ENCODE results near the gene MRPL52. TPM values are rescaled to one million over a fixed set of nuclear protein-coding genes. Genes with fewer than 3 reads are reported as not detected.
"Not testable (repeated sequence)": the region's sequence is repeated elsewhere in the genome, so short reads cannot be mapped to it uniquely, and the experiment has no call there.

MRPL52 gene
- total RNA-seq, 2 donors from 2014 or later: 192 to 204 TPM

- peak; percentile 69 for DNase-seq
- Mint-ChIP-seq H3K4me1 (peaks cover 22% of the 10 kb centered on the region), H3K9me3 (no peaks in the 10 kb centered on the region), H3K36me3 (ENCODE audit: low read depth) (peaks cover 29% of the 10 kb centered on the region), H3K4me3 (no peak overlapping the region), H3K27ac (peak overlapping the region; percentile 61), H3K27me3 (ENCODE audit: insufficient read depth) (no peaks in the 10 kb centered on the region)
- WGBS, 2 experiments (ENCODE audit: insufficient coverage in 1 of 2, insufficient read length in 1 of 2): 67 to 79% methylated on average over 2 to 12 of the region's 12 CpGs
- Histone ChIP-seq H3K27me3 (ENCODE audit: control insufficient read depth, insufficient read depth, low read length, poor library complexity, severe bottlenecking) (no peaks in the 10 kb centered on the region), H3K4me1 (ENCODE audit: control insufficient read depth, insufficient read depth, low read length) (peaks cover 3% of the 10 kb centered on the region), H3K9ac (ENCODE audit: extremely low read depth, low read length, poor library complexity, severe bottlenecking) (no peak overlapping the region), H3K36me3 (ENCODE audit: control insufficient read depth, insufficient read depth, low read length) (peaks cover 23% of the 10 kb centered on the region), H3K4me3 (ENCODE audit: low read length) (no peak overlapping the region), H3K9me3 (ENCODE audit: control insufficient read depth, low read length) (no peaks in the 10 kb centered on the region), H3K27ac (ENCODE audit: low read depth, low read length) (peak overlapping the region; percentile 51)
- TF ChIP-seq, protein P1, sequence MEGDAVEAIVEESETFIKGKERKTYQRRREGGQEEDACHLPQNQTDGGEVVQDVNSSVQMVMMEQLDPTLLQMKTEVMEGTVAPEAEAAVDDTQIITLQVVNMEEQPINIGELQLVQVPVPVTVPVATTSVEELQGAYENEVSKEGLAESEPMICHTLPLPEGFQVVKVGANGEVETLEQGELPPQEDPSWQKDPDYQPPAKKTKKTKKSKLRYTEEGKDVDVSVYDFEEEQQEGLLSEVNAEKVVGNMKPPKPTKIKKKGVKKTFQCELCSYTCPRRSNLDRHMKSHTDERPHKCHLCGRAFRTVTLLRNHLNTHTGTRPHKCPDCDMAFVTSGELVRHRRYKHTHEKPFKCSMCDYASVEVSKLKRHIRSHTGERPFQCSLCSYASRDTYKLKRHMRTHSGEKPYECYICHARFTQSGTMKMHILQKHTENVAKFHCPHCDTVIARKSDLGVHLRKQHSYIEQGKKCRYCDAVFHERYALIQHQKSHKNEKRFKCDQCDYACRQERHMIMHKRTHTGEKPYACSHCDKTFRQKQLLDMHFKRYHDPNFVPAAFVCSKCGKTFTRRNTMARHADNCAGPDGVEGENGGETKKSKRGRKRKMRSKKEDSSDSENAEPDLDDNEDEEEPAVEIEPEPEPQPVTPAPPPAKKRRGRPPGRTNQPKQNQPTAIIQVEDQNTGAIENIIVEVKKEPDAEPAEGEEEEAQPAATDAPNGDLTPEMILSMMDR (conservative IDR thresholded peaks at IDR 0.05): no peak
These were observed 18.9 kb downstream of the MRPL52 start for GRCh38 chr14:22848351-22849164.

DNA sequence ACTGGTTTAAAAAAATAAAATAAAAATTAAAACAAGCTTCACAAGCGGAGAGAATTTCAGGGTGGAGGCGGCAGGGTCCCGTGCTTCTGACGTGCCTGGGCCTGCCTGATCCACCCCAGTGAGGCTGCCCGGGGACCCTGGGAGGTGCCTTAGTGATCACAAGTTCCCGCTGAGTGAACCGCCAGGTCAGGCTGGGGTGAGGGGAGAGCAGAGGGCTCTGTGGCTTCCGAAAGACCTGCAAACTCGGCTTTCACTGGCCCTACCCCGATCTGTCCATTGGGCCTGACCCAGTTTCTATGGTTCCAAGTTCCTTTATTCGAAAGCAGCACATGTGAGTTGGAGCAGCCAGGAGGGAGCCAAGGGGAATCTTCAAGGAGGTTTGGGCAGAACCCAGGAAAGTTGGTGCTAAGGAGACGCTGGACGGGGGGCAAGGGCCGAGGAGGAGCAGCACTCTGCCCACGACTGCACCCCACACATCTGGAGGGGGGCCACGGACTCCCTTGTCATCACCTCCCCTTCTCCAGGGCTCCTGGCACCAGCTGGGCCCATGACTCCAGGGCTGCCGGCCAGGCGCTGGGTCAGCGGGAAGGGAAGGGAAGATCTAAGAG lies 19.6 kb downstream of the MRPL52 start:
- Histone ChIP-seq H3K9ac (ENCODE audit: extremely low read depth, low read length, poor library complexity, severe bottlenecking) (no peak overlapping the region), H3K9me3 (ENCODE audit: control insufficient read depth, low read length) (no peaks in the 10 kb centered on the region), H3K27me3 (ENCODE audit: control insufficient read depth, insufficient read depth, low read length, poor library complexity, severe bottlenecking) (no peaks in the 10 kb centered on the region), H3K36me3 (ENCODE audit: control insufficient read depth, insufficient read depth, low read length) (peaks cover 19% of the 10 kb centered on the region), H3K4me1 (ENCODE audit: control insufficient read depth, insufficient read depth, low read length) (peaks cover 3% of the 10 kb centered on the region), H3K4me3 (ENCODE audit: low read length) (no peak overlapping the region), H3K27ac (ENCODE audit: low read depth, low read length) (no peak overlapping the region)
- Mint-ChIP-seq H3K27ac (no peak overlapping the region), H3K36me3 (ENCODE audit: low read depth) (peaks cover 21% of the 10 kb centered on the region), H3K4me1 (peaks cover 22% of the 10 kb centered on the region), H3K4me3 (no peak overlapping the region), H3K27me3 (ENCODE audit: insufficient read depth) (no peaks in the 10 kb centered on the region), H3K9me3 (no peaks in the 10 kb centered on the region)
- DNase-seq: peak; percentile 66
- TF ChIP-seq, protein P1 (conservative IDR thresholded peaks at IDR 0.05): no peak
- WGBS, 2 experiments (ENCODE audit: insufficient coverage in 1 of 2, insufficient read length in 1 of 2): 85 to 90% methylated on average over 8 to 16 of the region's 19 CpGs

DNA sequence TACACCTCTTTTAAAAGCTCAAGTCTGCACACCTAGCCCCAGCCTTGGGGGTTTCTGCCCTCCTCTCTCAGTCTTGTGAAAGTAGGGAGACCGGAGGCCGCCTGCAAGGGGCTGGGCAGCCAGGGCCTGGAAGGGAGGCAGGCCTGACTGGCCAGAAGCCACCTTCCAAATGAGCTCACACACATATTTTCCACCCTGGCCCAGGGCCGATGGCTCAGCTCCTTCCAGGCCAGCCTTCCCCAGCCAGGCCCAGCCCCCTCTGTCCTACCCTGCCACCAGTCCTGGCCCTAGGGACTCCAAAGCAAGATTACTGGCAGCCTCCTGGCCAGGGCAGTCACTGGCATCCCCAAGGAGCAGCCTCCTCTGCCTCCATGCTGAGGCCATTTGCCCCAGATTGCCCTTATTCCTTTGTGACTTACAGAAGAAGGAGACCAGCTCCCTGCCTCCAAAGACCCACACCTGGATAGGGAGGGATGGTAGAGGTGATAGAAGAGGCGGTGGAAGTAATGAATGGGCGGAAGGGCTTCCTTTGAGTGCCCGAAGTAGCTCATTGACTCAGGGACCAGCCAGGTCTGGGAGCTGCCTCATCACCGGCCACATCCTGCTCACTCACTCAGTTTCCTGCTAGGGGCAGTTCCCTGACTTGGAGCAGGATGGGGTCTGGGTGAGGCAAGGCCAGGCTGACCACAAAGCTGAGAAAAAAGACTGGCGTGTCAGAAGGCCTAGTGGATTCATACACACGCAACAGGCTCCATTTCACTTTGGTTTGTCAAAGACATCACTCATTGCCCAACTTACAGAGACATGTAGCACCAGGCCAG lies 21.5 kb downstream of the MRPL52 start:
- no peak overlapping the region for H3K27ac Mint-ChIP-seq
- no peak overlapping the region for H3K4me3 ChIP-seq (ENCODE audit: low read length)

GRCh38 chr14:22852178-22852577 lies 22.5 kb downstream of the MRPL52 start:
- H3K4me1 ChIP-seq (ENCODE audit: control insufficient read depth, insufficient read depth, low read length); DNase-seq; H3K27ac ChIP-seq (ENCODE audit: low read depth, low read length); H3K27me3 Mint-ChIP-seq (ENCODE audit: insufficient read depth); H3K36me3 Mint-ChIP-seq (ENCODE audit: low read depth); H3K4me3 ChIP-seq (ENCODE audit: low read length); H3K9ac ChIP-seq (ENCODE audit: extremely low read depth, low read length, poor library complexity, severe bottlenecking); H3K27me3 ChIP-seq (ENCODE audit: control insufficient read depth, insufficient read depth, low read length, poor library complexity, severe bottlenecking); H3K4me3 Mint-ChIP-seq; H3K36me3 ChIP-seq (ENCODE audit: control insufficient read depth, insufficient read depth, low read length); H3K27ac Mint-ChIP-seq; H3K9me3 ChIP-seq (ENCODE audit: control insufficient read depth, low read length); H3K9me3 Mint-ChIP-seq: not testable (repeated sequence)
- 89 to 90% methylated on average over 3 to 10 of the region's 12 CpGs for WGBS, 2 experiments (ENCODE audit: insufficient coverage in 1 of 2, insufficient read length in 1 of 2)
- peaks cover 22% of the 10 kb centered on the region for H3K4me1 Mint-ChIP-seq

More for the DNA sequence above, 21.5 kb downstream of the MRPL52 start:
- DNase-seq: no peak
- peaks cover 3% of the 10 kb centered on the region for H3K36me3 Mint-ChIP-seq (ENCODE audit: low read depth)
- H3K27me3 Mint-ChIP-seq (ENCODE audit: insufficient read depth): no peaks in the 10 kb centered on the region
- H3K4me1 ChIP-seq (ENCODE audit: control insufficient read depth, insufficient read depth, low read length): peaks cover 3% of the 10 kb centered on the region
- no peaks in the 10 kb centered on the region for H3K9me3 Mint-ChIP-seq
- no peak overlapping the region for H3K9ac ChIP-seq (ENCODE audit: extremely low read depth, low read length, poor library complexity, severe bottlenecking)
- 94 to 100% methylated on average over 5 to 9 of the region's 9 CpGs for WGBS, 2 experiments (ENCODE audit: insufficient coverage in 1 of 2, insufficient read length in 1 of 2)
- TF ChIP-seq, protein P1 (conservative IDR thresholded peaks at IDR 0.05): no peak
- H3K27ac ChIP-seq (ENCODE audit: low read depth, low read length): no peak overlapping the region
- no peaks in the 10 kb centered on the region for H3K27me3 ChIP-seq (ENCODE audit: control insufficient read depth, insufficient read depth, low read length, poor library complexity, severe bottlenecking)
- H3K4me3 Mint-ChIP-seq: no peak overlapping the region
- H3K9me3 ChIP-seq (ENCODE audit: control insufficient read depth, low read length): no peaks in the 10 kb centered on the region
- H3K4me1 Mint-ChIP-seq: peaks cover 22% of the 10 kb centered on the region
- peaks cover 6% of the 10 kb centered on the region for H3K36me3 ChIP-seq (ENCODE audit: control insufficient read depth, insufficient read depth, low read length)
